ENCODE data around the gene LARP1.

LARP1 gene

GRCh38 chr5:154800582-154800981 is 45.4 kb downstream of the LARP1 start:
- Histone ChIP-seq H3K9me3 (ENCODE audit: control insufficient read depth, low read length) (no peaks in the 10 kb centered on the region), H3K4me1 (ENCODE audit: control insufficient read depth, insufficient read depth, low read length) (peaks cover 4% of the 10 kb centered on the region), H3K4me3 (ENCODE audit: low read length) (no peak overlapping the region), H3K9ac (ENCODE audit: low read length) (no peak overlapping the region), H3K36me3 (ENCODE audit: control insufficient read depth, insufficient read depth, low read length, severe bottlenecking) (peaks cover 91% of the 10 kb centered on the region), H3K27me3 (replicated peaks; ENCODE audit: control insufficient read depth, insufficient read depth, low read length) (no peaks in the 10 kb centered on the region)
- no peak for DNase-seq (ENCODE audit: low read depth)

- H3K36me3 ChIP-seq (ENCODE audit: control insufficient read depth, insufficient read depth, low read length, severe bottlenecking): peaks cover 96% of the 10 kb centered on the region
- no peaks in the 10 kb centered on the region for H3K9me3 ChIP-seq (ENCODE audit: control insufficient read depth, low read length)
- H3K27me3 ChIP-seq (replicated peaks; ENCODE audit: control insufficient read depth, insufficient read depth, low read length): no peaks in the 10 kb centered on the region
- DNase-seq (ENCODE audit: low read depth): peak; percentile 15
- H3K4me3 ChIP-seq (ENCODE audit: low read length): no peak overlapping the region
- no peak overlapping the region for H3K9ac ChIP-seq (ENCODE audit: low read length)
- peaks cover 4% of the 10 kb centered on the region for H3K4me1 ChIP-seq (ENCODE audit: control insufficient read depth, insufficient read depth, low read length)
Observed at GRCh38 chr5:154801083-154801482, 45.9 kb downstream of the LARP1 start.

- H3K36me3 ChIP-seq (ENCODE audit: control insufficient read depth, insufficient read depth, low read length, severe bottlenecking): peaks cover 97% of the 10 kb centered on the region
Observed at GRCh38 chr5:154802050-154802449, 46.9 kb downstream of the LARP1 start.

GRCh38 chr5:154806176-154806575 is 51.0 kb downstream of the LARP1 start:
- H3K27me3 ChIP-seq (replicated peaks; ENCODE audit: control insufficient read depth, insufficient read depth, low read length): no peaks in the 10 kb centered on the region
- H3K4me1 ChIP-seq (ENCODE audit: control insufficient read depth, insufficient read depth, low read length): peaks cover 8% of the 10 kb centered on the region
- H3K9ac ChIP-seq (ENCODE audit: low read length): no peak overlapping the region
- H3K4me3 ChIP-seq (ENCODE audit: low read length): no peak overlapping the region
- DNase-seq (ENCODE audit: low read depth): no peak
- H3K9me3 ChIP-seq (ENCODE audit: control insufficient read depth, low read length): no peaks in the 10 kb centered on the region
- H3K36me3 ChIP-seq (ENCODE audit: control insufficient read depth, insufficient read depth, low read length, severe bottlenecking): peaks cover 94% of the 10 kb centered on the region

More at GRCh38 chr5:154802050-154802449, 46.9 kb downstream of the LARP1 start:
- Histone ChIP-seq H3K4me3 (ENCODE audit: low read length) (no peak overlapping the region), H3K9ac (ENCODE audit: low read length) (no peak overlapping the region), H3K4me1 (ENCODE audit: control insufficient read depth, insufficient read depth, low read length) (no peaks in the 10 kb centered on the region), H3K27me3 (replicated peaks; ENCODE audit: control insufficient read depth, insufficient read depth, low read length) (no peaks in the 10 kb centered on the region), H3K9me3 (ENCODE audit: control insufficient read depth, low read length) (no peaks in the 10 kb centered on the region)
- DNase-seq (ENCODE audit: low read depth): no peak

- Histone ChIP-seq H3K9me3 (ENCODE audit: control insufficient read depth, low read length) (no peaks in the 10 kb centered on the region), H3K36me3 (ENCODE audit: control insufficient read depth, insufficient read depth, low read length, severe bottlenecking) (peaks cover 87% of the 10 kb centered on the region), H3K27me3 (replicated peaks; ENCODE audit: control insufficient read depth, insufficient read depth, low read length) (no peaks in the 10 kb centered on the region), H3K9ac (ENCODE audit: low read length) (peak overlapping the region; percentile 65), H3K4me3 (ENCODE audit: low read length) (no peak overlapping the region), H3K4me1 (ENCODE audit: control insufficient read depth, insufficient read depth, low read length) (peaks cover 16% of the 10 kb centered on the region)
- DNase-seq (ENCODE audit: low read depth): no peak
Observed at GRCh38 chr5:154811239-154811638, 56.1 kb downstream of the LARP1 start.

- H3K9me3 ChIP-seq (ENCODE audit: control insufficient read depth, low read length): no peaks in the 10 kb centered on the region
- H3K27me3 ChIP-seq (replicated peaks; ENCODE audit: control insufficient read depth, insufficient read depth, low read length): no peaks in the 10 kb centered on the region
- peak; percentile 81 for DNase-seq (ENCODE audit: low read depth)
- peaks cover 87% of the 10 kb centered on the region for H3K36me3 ChIP-seq (ENCODE audit: control insufficient read depth, insufficient read depth, low read length, severe bottlenecking)
- no peak overlapping the region for H3K4me3 ChIP-seq (ENCODE audit: low read length)
- peak overlapping the region; percentile 65 for H3K9ac ChIP-seq (ENCODE audit: low read length)
- H3K4me1 ChIP-seq (ENCODE audit: control insufficient read depth, insufficient read depth, low read length): peaks cover 16% of the 10 kb centered on the region
Observed at GRCh38 chr5:154811653-154812465, 56.7 kb downstream of the LARP1 start.

- no peaks in the 10 kb centered on the region for H3K9me3 ChIP-seq (ENCODE audit: control insufficient read depth, low read length)
- no peak overlapping the region for H3K9ac ChIP-seq (ENCODE audit: low read length)
- peaks cover 16% of the 10 kb centered on the region for H3K4me1 ChIP-seq (ENCODE audit: control insufficient read depth, insufficient read depth, low read length)
- no peaks in the 10 kb centered on the region for H3K27me3 ChIP-seq (replicated peaks; ENCODE audit: control insufficient read depth, insufficient read depth, low read length)
- H3K36me3 ChIP-seq (ENCODE audit: control insufficient read depth, insufficient read depth, low read length, severe bottlenecking): peaks cover 87% of the 10 kb centered on the region
- H3K4me3 ChIP-seq (ENCODE audit: low read length): no peak overlapping the region
- no peak for DNase-seq (ENCODE audit: low read depth)
Observed at GRCh38 chr5:154813158-154813557, 58.0 kb downstream of the LARP1 start.

- Histone ChIP-seq H3K9me3 (ENCODE audit: control insufficient read depth, low read length) (no peaks in the 10 kb centered on the region), H3K9ac (ENCODE audit: low read length) (no peak overlapping the region), H3K36me3 (ENCODE audit: control insufficient read depth, insufficient read depth, low read length, severe bottlenecking) (peaks cover 87% of the 10 kb centered on the region), H3K4me1 (ENCODE audit: control insufficient read depth, insufficient read depth, low read length) (peaks cover 16% of the 10 kb centered on the region), H3K4me3 (ENCODE audit: low read length) (no peak overlapping the region), H3K27me3 (replicated peaks; ENCODE audit: control insufficient read depth, insufficient read depth, low read length) (no peaks in the 10 kb centered on the region)
- no peak for DNase-seq (ENCODE audit: low read depth)
Observed at GRCh38 chr5:154813736-154814135, 58.6 kb downstream of the LARP1 start.

GRCh38 chr5:154815025-154815424 is 59.8 kb downstream of the LARP1 start:
- no peak for DNase-seq (ENCODE audit: low read depth)
- Histone ChIP-seq H3K36me3 (ENCODE audit: control insufficient read depth, insufficient read depth, low read length, severe bottlenecking) (peaks cover 89% of the 10 kb centered on the region), H3K4me1 (ENCODE audit: control insufficient read depth, insufficient read depth, low read length) (peaks cover 20% of the 10 kb centered on the region), H3K9me3 (ENCODE audit: control insufficient read depth, low read length) (no peaks in the 10 kb centered on the region), H3K4me3 (ENCODE audit: low read length) (no peak overlapping the region), H3K9ac (ENCODE audit: low read length) (no peak overlapping the region), H3K27me3 (replicated peaks; ENCODE audit: control insufficient read depth, insufficient read depth, low read length) (no peaks in the 10 kb centered on the region)

GRCh38 chr5:154815684-154816247 is 60.6 kb downstream of the LARP1 start:
- H3K4me1 ChIP-seq (ENCODE audit: control insufficient read depth, insufficient read depth, low read length): peaks cover 16% of the 10 kb centered on the region
- peaks cover 92% of the 10 kb centered on the region for H3K36me3 ChIP-seq (ENCODE audit: control insufficient read depth, insufficient read depth, low read length, severe bottlenecking)
- no peak overlapping the region for H3K9ac ChIP-seq (ENCODE audit: low read length)
- H3K4me3 ChIP-seq (ENCODE audit: low read length): no peak overlapping the region
- DNase-seq (ENCODE audit: low read depth): no peak
- no peaks in the 10 kb centered on the region for H3K9me3 ChIP-seq (ENCODE audit: control insufficient read depth, low read length)
- no peaks in the 10 kb centered on the region for H3K27me3 ChIP-seq (replicated peaks; ENCODE audit: control insufficient read depth, insufficient read depth, low read length)

GRCh38 chr5:154816891-154817492 is 61.8 kb downstream of the LARP1 start:
- Histone ChIP-seq H3K4me1 (ENCODE audit: control insufficient read depth, insufficient read depth, low read length) (peaks cover 4% of the 10 kb centered on the region), H3K9me3 (ENCODE audit: control insufficient read depth, low read length) (no peaks in the 10 kb centered on the region)

More at GRCh38 chr5:154816891-154817492, 61.8 kb downstream of the LARP1 start:
- H3K27me3 ChIP-seq (replicated peaks; ENCODE audit: control insufficient read depth, insufficient read depth, low read length): no peaks in the 10 kb centered on the region
- no peak overlapping the region for H3K4me3 ChIP-seq (ENCODE audit: low read length)
- peaks cover 92% of the 10 kb centered on the region for H3K36me3 ChIP-seq (ENCODE audit: control insufficient read depth, insufficient read depth, low read length, severe bottlenecking)
- DNase-seq (ENCODE audit: low read depth): no peak
- no peak overlapping the region for H3K9ac ChIP-seq (ENCODE audit: low read length)
